ENCODE measurements around the gene GPR107.
"Not testable (repeated sequence)": the region's sequence is repeated elsewhere in the genome, so short reads cannot be mapped to it uniquely, and the experiment has no call there.

GRCh38 chr9:130006952-130007351 lies 46.8 kb upstream of the GPR107 start:
- TF ChIP-seq CTCF, POLR2A (IDR thresholded peaks at IDR 0.05): not testable (repeated sequence)

Data from right lobe of liver (tissue), 4 donors.